GM12801 (cell line): Measurements from ENCODE around the gene GPC6.

Source experiments
- TF ChIP-seq, protein P1 (sequence below): IDR thresholded peaks from one replicate; pipeline ENCODE4 v1.5.1; 2011; ENCODE audit warnings: control low read depth; ENCODE audit not compliant: insufficient read length; ENCODE audit errors: extremely low read depth

Gene GPC6

DNA sequence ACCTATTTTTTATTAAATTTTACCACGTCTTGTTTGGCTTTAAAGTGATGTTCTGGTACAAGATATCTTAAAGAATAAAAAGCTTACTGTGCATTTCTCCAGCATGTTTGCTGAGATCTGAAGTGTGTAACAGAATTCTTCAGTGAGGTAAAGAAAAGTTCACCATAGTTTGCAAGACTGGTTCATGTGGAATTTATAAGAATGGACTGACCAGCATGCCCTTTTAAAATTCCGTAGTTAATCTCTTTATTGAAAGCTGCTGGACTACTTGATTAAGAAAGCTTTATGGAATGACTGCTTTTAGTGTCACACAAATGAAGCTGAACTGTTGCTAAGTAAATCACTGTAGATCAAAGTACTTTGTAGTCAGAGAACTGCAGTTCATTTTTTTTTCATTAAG lies 119.2 kb downstream of the GPC6 start:
- TF ChIP-seq, protein P1, sequence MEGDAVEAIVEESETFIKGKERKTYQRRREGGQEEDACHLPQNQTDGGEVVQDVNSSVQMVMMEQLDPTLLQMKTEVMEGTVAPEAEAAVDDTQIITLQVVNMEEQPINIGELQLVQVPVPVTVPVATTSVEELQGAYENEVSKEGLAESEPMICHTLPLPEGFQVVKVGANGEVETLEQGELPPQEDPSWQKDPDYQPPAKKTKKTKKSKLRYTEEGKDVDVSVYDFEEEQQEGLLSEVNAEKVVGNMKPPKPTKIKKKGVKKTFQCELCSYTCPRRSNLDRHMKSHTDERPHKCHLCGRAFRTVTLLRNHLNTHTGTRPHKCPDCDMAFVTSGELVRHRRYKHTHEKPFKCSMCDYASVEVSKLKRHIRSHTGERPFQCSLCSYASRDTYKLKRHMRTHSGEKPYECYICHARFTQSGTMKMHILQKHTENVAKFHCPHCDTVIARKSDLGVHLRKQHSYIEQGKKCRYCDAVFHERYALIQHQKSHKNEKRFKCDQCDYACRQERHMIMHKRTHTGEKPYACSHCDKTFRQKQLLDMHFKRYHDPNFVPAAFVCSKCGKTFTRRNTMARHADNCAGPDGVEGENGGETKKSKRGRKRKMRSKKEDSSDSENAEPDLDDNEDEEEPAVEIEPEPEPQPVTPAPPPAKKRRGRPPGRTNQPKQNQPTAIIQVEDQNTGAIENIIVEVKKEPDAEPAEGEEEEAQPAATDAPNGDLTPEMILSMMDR = no peak

DNA sequence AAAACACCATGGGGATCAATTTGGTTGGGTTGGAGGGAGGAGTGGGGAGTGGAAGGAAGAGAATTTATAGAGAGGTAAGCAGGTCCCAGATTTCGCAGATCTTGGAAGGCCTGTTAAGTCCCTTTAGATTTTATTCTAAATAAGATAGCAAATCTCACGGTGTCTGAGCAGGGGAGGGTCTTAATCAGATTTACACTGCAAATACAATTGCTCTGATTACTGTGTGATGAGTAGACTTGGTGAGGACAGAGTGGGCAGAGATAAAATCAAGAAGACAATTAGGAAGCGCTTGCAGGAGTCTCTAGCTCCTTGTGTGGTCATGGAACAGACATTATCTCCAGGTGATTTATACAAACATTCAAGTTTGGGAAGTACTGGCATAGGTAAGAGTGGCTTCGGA lies 126.0 kb downstream of the GPC6 start:
- TF ChIP-seq, protein P1 = no peak

DNA sequence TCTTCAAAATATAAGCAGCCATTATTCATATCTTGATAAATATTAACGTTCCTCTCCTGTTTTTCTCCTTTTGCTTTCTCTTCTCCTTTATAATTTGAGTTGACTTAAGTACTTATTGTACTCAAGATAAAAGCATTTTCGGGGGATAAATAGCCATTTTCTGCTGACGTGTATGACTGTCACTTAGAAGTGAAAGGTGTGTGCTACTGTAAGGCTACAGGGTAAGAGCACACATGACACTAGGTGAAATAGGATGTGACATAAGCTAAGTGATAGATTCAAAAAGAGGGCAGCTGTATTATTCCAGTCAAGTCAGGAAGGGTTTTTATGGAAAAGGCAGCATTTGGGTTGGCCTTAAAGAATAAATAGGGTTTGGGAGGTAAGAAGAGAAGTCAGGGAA lies 128.5 kb downstream of the GPC6 start:
- TF ChIP-seq, protein P1 = no peak

DNA sequence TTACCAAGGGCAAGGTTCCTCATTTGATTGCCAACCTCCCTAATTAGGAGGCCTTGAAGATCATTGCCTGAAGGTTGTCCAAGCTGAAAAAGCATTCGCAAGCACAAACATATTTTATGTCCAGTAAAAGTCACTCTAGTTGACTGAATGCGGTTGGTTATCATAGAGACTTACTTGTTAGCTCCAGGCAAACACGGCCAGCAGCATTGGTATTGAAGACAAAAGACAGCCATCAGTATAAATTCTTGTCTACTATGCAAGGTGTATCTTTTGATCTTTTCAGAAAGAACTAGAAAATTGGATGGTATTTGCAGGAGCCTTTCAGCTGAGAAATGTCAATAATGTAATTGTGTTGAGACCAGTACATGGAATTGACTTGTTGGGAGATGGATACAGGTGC lies 129.9 kb downstream of the GPC6 start:
- TF ChIP-seq, protein P1 = no peak

DNA sequence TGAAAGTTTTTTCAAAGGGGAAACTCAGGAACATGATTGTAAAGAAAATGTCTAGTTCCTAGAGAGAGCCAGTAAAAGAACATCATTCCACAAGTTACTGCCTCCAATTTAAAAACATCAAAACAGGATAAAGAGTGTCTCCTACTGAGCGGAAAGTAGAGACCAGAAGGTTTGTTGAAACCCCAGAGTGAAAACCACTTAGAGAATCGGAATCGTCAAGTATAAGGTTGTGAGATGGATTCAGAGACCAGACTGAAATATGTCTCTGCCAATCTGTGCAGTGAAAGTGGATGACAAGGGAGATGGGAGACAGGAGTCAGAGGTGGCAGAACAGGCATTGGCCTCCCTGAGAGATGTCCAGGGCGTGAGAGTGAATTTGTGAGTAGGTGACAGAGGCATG lies 133.4 kb downstream of the GPC6 start:
- TF ChIP-seq, protein P1 = no peak

DNA sequence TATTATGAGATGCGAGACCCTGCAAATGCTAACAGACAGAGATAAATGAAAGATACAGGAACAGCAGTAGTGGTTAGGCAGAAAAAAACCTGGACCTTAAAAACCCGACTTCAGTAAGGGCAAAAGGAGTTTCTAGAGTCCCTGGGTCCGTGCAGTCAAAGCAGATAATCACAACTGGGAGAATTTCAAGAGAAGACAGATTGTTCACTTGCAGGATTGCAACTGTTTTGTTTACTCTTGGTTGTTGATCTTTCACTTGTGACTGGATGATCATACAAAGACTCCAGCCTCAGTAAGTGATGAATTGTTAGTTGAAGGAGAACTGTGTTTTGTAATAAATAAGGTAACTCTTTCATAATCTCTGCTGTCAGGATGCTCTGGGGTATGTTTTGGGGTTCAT lies 135.1 kb downstream of the GPC6 start:
- TF ChIP-seq, protein P1 = no peak

DNA sequence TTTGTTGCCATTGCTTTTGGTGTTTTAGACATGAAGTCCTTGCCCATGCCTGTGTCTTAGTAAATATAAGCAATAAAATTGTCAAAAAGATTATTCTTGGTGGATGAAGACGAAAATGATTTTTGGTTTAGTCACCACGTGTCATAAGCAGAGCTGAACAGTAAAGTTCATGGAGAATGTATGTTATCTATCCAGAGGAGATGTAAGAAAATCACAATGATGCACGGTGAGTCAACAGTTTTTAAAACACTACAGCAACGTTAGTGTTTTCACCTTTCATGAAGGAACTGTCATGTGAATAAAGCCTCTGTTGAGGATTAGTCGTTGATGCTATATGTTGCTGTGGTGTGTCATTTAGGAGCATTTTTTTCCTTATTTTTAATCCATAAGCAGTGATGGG lies 137.6 kb downstream of the GPC6 start:
- TF ChIP-seq, protein P1 = no peak

DNA sequence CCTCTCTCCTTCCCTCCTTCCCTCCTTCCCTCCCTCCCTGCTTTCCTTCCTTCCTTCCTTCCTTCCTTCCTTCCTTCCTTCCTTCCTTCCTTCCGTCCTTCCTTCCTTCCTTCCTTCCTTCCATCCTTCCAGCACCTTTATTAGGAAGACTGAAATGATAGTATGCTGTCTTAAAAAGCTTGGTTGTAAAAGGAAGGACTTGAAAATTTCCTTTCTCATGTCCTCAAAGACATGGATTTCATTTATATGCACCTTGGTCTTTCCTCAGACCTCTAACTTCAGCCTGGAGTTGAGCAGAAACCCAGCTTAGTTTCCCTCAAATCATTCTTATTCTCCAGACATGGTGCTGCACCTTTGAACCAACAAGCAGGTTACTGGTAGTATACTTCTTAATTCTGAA lies 141.7 kb downstream of the GPC6 start:
- TF ChIP-seq, protein P1 = no peak
